A549 (cell line): ENCODE data around the gene PLAC1. TPM values are rescaled to one million over a fixed set of nuclear protein-coding genes. Genes with fewer than 3 reads are reported as not detected.

Source experiments
- ATAC-seq, 2 experiments: fragments of 200-7000 bp in 1 of 2; fragments of >200 bp in 1 of 2; cut with Nextera tagmentation in 1 of 2; cut with Tn5 transposase in 1 of 2; 3 replicates each; pipeline versions ENCODE4 v1.8.0 to v1.9.1; 2018 to 2020; ENCODE audit warnings: mild to moderate bottlenecking in 1 of 2, moderate library complexity in 1 of 2
- CTCF ChIA-PET: fragments of 300-600 bp; sonication (Branson Sonifier 250); formaldehyde crosslinking; extraction: SDS; loops from one replicate; lab custom pipeline; 2021; ENCODE audit warnings: antibody characterized with exemption, inconsistent platforms; lab: Yijun Ruan, JAX
- POLR2A ChIA-PET: fragments of 350-600 bp; formaldehyde crosslinking; extraction: SDS; loops from one replicate; lab custom pipeline; 2021; ENCODE audit warnings: antibody characterized with exemption, inconsistent platforms; lab: Yijun Ruan, JAX
- DNase-seq, 2 experiments: peaks; one replicate each; pipeline versions ENCODE4 v3.0.0 to v3.0.0-alpha.2; 2011 to 2016; ENCODE audit warnings: low read depth in 1 of 2, low spot score in 1 of 2
- FAIRE-seq: peaks from 2 replicates; lab custom pipeline; 2011; peaks lifted over from hg19 to GRCh38; lab: Jason Lieb, UNC
- H3K27ac ChIP-seq, 2 experiments: fragments of >200 bp; sonication (Bioruptor Twin); formaldehyde crosslinking; 3 replicates each; pipeline ENCODE4 v1.5.1; 2016 to 2017
- H3K4me1 ChIP-seq: fragments of >200 bp; sonication (Bioruptor Twin); formaldehyde crosslinking; 3 replicates; pipeline ENCODE4 v1.6.1; 2016
- H3K4me2 ChIP-seq: fragments of >200 bp; sonication (Bioruptor Twin); formaldehyde crosslinking; 3 replicates; pipeline ENCODE4 v1.6.1; 2016
- H3K4me3 ChIP-seq: fragments of >200 bp; sonication (Bioruptor Twin); formaldehyde crosslinking; 3 replicates; pipeline ENCODE4 v1.5.1; 2016
- H3K9me3 ChIP-seq: fragments of >200 bp; sonication (Bioruptor Twin); formaldehyde crosslinking; 3 replicates; pipeline ENCODE4 v1.6.1; 2016
- CHD2 ChIP-seq: fragments of 150-350 bp; IDR thresholded peaks from 2 replicates; pipeline ENCODE4 v1.6.1; 2014; ENCODE audit warnings: low read length; ENCODE audit not compliant: partially characterized antibody
- CHD4 ChIP-seq: fragments of 200-600 bp; sonication (generic); IDR thresholded peaks from 2 replicates; pipeline ENCODE4 v1.6.1; 2016; ENCODE audit warnings: antibody characterized with exemption, mild to moderate bottlenecking, borderline replicate concordance
- EHF ChIP-seq: fragments of 250-450 bp; sonication (Bioruptor Pico); IDR thresholded peaks from 2 replicates; pipeline ENCODE4 v1.5.0; 2020; ENCODE audit warnings: mild to moderate bottlenecking
- EHMT2 ChIP-seq: fragments of 200-600 bp; sonication (generic); IDR thresholded peaks from 2 replicates; pipeline ENCODE4 v1.6.1; 2016; ENCODE audit warnings: antibody characterized with exemption, low read depth, mild to moderate bottlenecking, moderate library complexity
- EP300 ChIP-seq, 2 experiments: fragments of >200 bp; sonication (Bioruptor Twin); formaldehyde crosslinking; IDR thresholded peaks; 2 replicates in 1 of 2; 3 replicates in 1 of 2; pipeline ENCODE4 v1.6.1; 2016 to 2017
- FOXS1 ChIP-seq: fragments of 250-450 bp; sonication (Bioruptor Pico); IDR thresholded peaks from 2 replicates; pipeline ENCODE4 v1.5.0; 2020; ENCODE audit warnings: mild to moderate bottlenecking, moderate library complexity
- HEYL ChIP-seq: fragments of 250-450 bp; sonication (Bioruptor Pico); IDR thresholded peaks from 2 replicates; pipeline ENCODE4 v1.8.0; 2021; ENCODE audit warnings: mild to moderate bottlenecking, moderate library complexity
- HOXB13 ChIP-seq: fragments of 250-450 bp; sonication (Bioruptor Pico); IDR thresholded peaks from 2 replicates; pipeline ENCODE4 v1.5.0; 2020; ENCODE audit warnings: low read depth, mild to moderate bottlenecking, moderate library complexity
- HOXB5 ChIP-seq: fragments of 250-450 bp; sonication (Bioruptor Pico); IDR thresholded peaks from 2 replicates; pipeline ENCODE4 v1.5.0; 2020; ENCODE audit warnings: mild to moderate bottlenecking, moderate library complexity
- JUN ChIP-seq, 2 experiments: fragments of >200 bp; sonication (Bioruptor Twin); formaldehyde crosslinking; IDR thresholded peaks; 2 replicates in 1 of 2; 3 replicates in 1 of 2; pipeline ENCODE4 v1.6.1; 2016 to 2017
- KDM1A ChIP-seq: fragments of 200-600 bp; sonication (generic); IDR thresholded peaks from 2 replicates; pipeline ENCODE4 v1.6.1; 2016; ENCODE audit warnings: low read depth, mild to moderate bottlenecking
- MAZ ChIP-seq: fragments of 150-350 bp; IDR thresholded peaks from 2 replicates; pipeline ENCODE4 v1.6.1; 2014; ENCODE audit warnings: antibody characterized with exemption, low read depth, low read length, borderline replicate concordance
- POLR2A ChIP-seq: IDR thresholded peaks from 2 replicates; pipeline ENCODE4 v1.6.1; 2012; ENCODE audit warnings: mild to moderate bottlenecking, low read length
- RARB ChIP-seq: fragments of 250-450 bp; sonication (Bioruptor Pico); IDR thresholded peaks from 2 replicates; pipeline ENCODE4 v1.8.0; 2021; ENCODE audit warnings: mild to moderate bottlenecking, moderate library complexity
- RFX5 ChIP-seq: fragments of 450-650 bp; IDR thresholded peaks from 2 replicates; pipeline ENCODE4 v1.7.1; 2014; ENCODE audit warnings: antibody characterized with exemption, mild to moderate bottlenecking, moderate library complexity
- RNF2 ChIP-seq: fragments of 200-600 bp; sonication (generic); IDR thresholded peaks from 2 replicates; pipeline ENCODE4 v1.6.1; 2016; ENCODE audit warnings: low read depth, mild to moderate bottlenecking, antibody characterized with exemption, moderate library complexity, borderline replicate concordance
- SMC3 ChIP-seq: fragments of >200 bp; sonication (Bioruptor Twin); formaldehyde crosslinking; IDR thresholded peaks from 3 replicates; pipeline ENCODE4 v1.6.1; 2018; ENCODE audit warnings: inconsistent platforms
- SREBF2 ChIP-seq: fragments of 450-650 bp; IDR thresholded peaks from 2 replicates; pipeline ENCODE4 v1.6.1; 2014; ENCODE audit warnings: mild to moderate bottlenecking, moderate library complexity
- TFCP2L1 ChIP-seq: fragments of 250-450 bp; sonication (Bioruptor Pico); IDR thresholded peaks from 2 replicates; pipeline ENCODE4 v1.5.0; 2021; ENCODE audit warnings: mild to moderate bottlenecking
- ZC3H11A ChIP-seq: fragments of 450-650 bp; IDR thresholded peaks from 2 replicates; pipeline ENCODE4 v1.6.1; 2014; ENCODE audit warnings: antibody characterized with exemption, mild to moderate bottlenecking
- ZFP36 ChIP-seq: fragments of 450-650 bp; IDR thresholded peaks from 2 replicates; pipeline ENCODE4 v1.6.1; 2014; ENCODE audit warnings: borderline replicate concordance; ENCODE audit not compliant: partially characterized antibody
- ZNF302 ChIP-seq: fragments of 250-450 bp; sonication (Bioruptor Pico); IDR thresholded peaks from 2 replicates; pipeline ENCODE4 v1.9.0; 2021; ENCODE audit warnings: inconsistent platforms, mild to moderate bottlenecking, moderate library complexity
- WGBS: methylation state at CpG from one replicate; pipeline ENCODE4 v1.1.6; 2017; ENCODE audit errors: missing lambda C conversion rate; 5-methylcytosine and 5-hydroxymethylcytosine counted together
- polyA plus RNA-seq, 4 experiments: library from polyadenylated mRNA; depleted of rRNA in 3 of 4; stranded (reverse); fragments of >200 nt; fragmentation: RNase III in 1 of 4; extraction: RNeasy Plus Mini Kit Qiagen cat#74134 plus additional on column Dnase treatment in 1 of 4; gene quantifications; 2 replicates in 3 of 4; 3 replicates in 1 of 4; pipeline ENCODE4 v1.2.3, GENCODE V29; 2011 to 2017
- TF ChIP-seq, protein P1 (sequence below): fragments of 250-450 bp; sonication (Bioruptor Pico); IDR thresholded peaks from 2 replicates; pipeline ENCODE4 v1.5.0; 2020; ENCODE audit warnings: low read depth, mild to moderate bottlenecking, moderate library complexity
- TF ChIP-seq, protein P2 (sequence below): fragments of 450-650 bp; IDR thresholded peaks from 2 replicates; pipeline ENCODE4 v1.6.1; 2014; ENCODE audit warnings: antibody characterized with exemption
- TF ChIP-seq, protein P3 (sequence below): fragments of 150-350 bp; IDR thresholded peaks from 2 replicates; pipeline ENCODE4 v1.6.1; 2014; ENCODE audit warnings: low read depth, mild to moderate bottlenecking, low read length
- TF ChIP-seq, protein P4 (sequence below): fragments of >200 bp; sonication (Bioruptor Twin); formaldehyde crosslinking; IDR thresholded peaks from 3 replicates; pipeline ENCODE4 v1.6.1; 2016

The PLAC1 gene
- polyA plus RNA-seq, 2 of the 4 experiments (the other 2 are of a cell fraction): 0.79 to 2.6 TPM

DNA sequence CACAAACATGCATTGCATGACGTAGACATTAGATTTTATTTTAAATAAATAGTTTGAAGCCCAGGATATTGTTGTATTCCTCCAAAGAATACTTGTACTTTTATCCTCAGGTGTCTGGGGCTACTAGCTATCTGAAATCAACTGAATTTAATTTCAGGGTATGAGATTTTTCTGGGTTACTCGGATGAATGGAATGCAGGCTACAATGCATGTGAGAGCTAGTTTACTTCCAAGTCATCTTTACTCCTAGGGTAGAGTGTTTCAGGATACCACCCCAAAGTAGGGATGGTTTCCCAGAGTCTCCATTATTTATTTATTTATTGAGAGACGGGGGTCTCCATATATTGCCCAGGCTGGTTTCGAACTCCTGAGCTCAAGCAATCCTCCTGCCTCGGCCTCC is 131.9 kb downstream of the PLAC1 start:
- Histone ChIP-seq H3K27ac (peak overlapping the region; percentile 49 to 75; a peak in 5 of 6 replicates), H3K4me3 (no peak overlapping the region), H3K9me3 (no peaks in the 10 kb centered on the region), H3K4me2 (peak overlapping the region; percentile 46; the same call in 2 of the 3 replicates), H3K4me1 (peaks cover 16% of the 10 kb centered on the region)
- WGBS: 88% methylated on average over 5 of the region's 5 CpGs
- CTCF ChIA-PET: interaction anchor here (0.5 to 1.6 kb wide), 4 partner anchors 10 to 227 kb away, joined by 3 to 6 read pairs (median 4); no protein-coding TSS in a partner anchor
- ATAC-seq (no peak), DNase-seq (no peak), FAIRE-seq (no peak)
- POLR2A ChIA-PET: interaction anchor here (1.4 kb wide), 1 partner anchor 15 kb away, joined by 3 read pairs; no protein-coding TSS in a partner anchor
- no peak for TF ChIP-seq SMC3
- TF ChIP-seq, protein P1, sequence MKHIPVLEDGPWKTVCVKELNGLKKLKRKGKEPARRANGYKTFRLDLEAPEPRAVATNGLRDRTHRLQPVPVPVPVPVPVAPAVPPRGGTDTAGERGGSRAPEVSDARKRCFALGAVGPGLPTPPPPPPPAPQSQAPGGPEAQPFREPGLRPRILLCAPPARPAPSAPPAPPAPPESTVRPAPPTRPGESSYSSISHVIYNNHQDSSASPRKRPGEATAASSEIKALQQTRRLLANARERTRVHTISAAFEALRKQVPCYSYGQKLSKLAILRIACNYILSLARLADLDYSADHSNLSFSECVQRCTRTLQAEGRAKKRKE (CRISPR knock-in tag): no peak
- TF ChIP-seq HOXB13: no peak
- no peak for TF ChIP-seq JUN (IDR thresholded peaks at IDR 0.05)
- no peak for TF ChIP-seq ZFP36
- no peak for TF ChIP-seq EHMT2
- no peak for TF ChIP-seq CHD2
- TF ChIP-seq SREBF2: no peak
- no peak for TF ChIP-seq TFCP2L1
- TF ChIP-seq HOXB5 (CRISPR knock-in tag): no peak
- no peak for TF ChIP-seq HEYL (CRISPR knock-in tag)
- no peak for TF ChIP-seq RARB (CRISPR knock-in tag)
- TF ChIP-seq CHD4: no peak

DNA sequence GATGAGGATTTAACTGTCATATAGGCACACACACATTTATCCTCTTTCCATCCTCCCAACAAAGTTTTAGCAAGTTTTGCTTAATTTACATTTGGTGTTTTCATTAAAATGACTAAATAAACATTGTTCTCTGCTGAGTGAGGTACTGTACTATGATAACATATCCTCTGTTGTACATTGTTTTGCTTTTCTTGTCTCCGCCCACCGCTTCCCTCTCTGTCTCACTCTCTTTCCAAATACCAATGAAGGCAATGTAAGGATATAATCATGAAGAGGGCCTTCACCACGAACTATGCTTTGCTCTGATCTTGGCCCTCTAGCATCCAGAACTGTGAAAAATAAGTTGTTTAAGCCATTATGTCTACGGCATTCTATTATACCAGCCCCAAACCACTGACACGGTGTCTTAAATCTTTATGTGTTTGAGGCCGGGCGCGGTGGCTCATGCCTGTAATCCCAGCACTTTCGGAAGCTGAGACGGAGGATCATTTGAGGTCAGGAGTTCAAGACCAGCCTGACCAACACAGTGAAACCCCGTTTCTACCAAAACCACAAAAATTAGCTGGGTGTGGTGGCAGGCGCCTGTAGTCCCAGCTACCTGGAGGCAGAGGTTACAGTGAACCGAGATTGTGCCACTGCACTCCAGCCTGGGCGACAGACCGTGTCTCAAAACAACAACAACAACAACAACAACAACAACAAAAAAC is 133.0 kb downstream of the PLAC1 start:
- 90% methylated on average over 15 of the region's 15 CpGs for WGBS
- CTCF ChIA-PET: no interaction called here
- Histone ChIP-seq H3K27ac (peak overlapping the region; percentile 11 to 68; a peak in 4 of 6 replicates), H3K4me2 (no peak overlapping the region), H3K9me3 (no peaks in the 10 kb centered on the region), H3K4me3 (no peak overlapping the region), H3K4me1 (peaks cover 24% of the 10 kb centered on the region)
- ATAC-seq (no peak), DNase-seq (no peak), FAIRE-seq (peak; percentile 13)
- TF ChIP-seq, protein P2, sequence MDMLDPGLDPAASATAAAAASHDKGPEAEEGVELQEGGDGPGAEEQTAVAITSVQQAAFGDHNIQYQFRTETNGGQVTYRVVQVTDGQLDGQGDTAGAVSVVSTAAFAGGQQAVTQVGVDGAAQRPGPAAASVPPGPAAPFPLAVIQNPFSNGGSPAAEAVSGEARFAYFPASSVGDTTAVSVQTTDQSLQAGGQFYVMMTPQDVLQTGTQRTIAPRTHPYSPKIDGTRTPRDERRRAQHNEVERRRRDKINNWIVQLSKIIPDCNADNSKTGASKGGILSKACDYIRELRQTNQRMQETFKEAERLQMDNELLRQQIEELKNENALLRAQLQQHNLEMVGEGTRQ: no peak
- TF ChIP-seq JUN (IDR thresholded peaks at IDR 0.05): no peak
- TF ChIP-seq, protein P3, sequence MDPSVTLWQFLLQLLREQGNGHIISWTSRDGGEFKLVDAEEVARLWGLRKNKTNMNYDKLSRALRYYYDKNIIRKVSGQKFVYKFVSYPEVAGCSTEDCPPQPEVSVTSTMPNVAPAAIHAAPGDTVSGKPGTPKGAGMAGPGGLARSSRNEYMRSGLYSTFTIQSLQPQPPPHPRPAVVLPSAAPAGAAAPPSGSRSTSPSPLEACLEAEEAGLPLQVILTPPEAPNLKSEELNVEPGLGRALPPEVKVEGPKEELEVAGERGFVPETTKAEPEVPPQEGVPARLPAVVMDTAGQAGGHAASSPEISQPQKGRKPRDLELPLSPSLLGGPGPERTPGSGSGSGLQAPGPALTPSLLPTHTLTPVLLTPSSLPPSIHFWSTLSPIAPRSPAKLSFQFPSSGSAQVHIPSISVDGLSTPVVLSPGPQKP: no peak
- TF ChIP-seq CHD4: no peak
- no peak for TF ChIP-seq POLR2A
- no peak for TF ChIP-seq ZC3H11A
- TF ChIP-seq KDM1A: no peak
- no peak for TF ChIP-seq RNF2
- POLR2A ChIA-PET: no interaction called here

DNA sequence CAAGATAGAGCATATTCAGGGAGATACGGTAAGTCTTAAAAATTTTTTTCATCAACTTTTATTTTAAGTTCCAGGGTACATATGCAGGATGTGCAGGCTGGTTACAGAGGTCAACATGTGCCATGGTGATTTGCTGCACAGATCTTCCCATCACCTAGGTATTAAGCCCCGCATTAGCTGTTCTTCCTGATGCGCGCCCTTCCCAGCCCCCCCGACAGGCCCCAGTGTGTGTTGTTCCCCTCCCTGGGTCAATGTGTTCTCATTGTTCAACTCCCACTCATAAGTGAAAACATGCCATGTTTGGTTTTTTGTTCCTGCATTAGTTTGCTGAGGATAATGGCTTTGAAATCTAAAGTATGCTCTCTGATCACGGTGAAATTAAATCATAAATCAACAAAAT is 134.1 kb downstream of the PLAC1 start:
- POLR2A ChIA-PET: no interaction called here
- WGBS: 97% methylated on average over 6 of the region's 6 CpGs
- no peak for ATAC-seq
- H3K9me3 ChIP-seq: no peaks in the 10 kb centered on the region
- no peak overlapping the region for H3K4me2 ChIP-seq
- H3K27ac ChIP-seq: peak overlapping the region; percentile 11 to 56; a peak in 3 of 6 replicates
- no peak for FAIRE-seq
- DNase-seq: no peak
- TF ChIP-seq SREBF2: no peak
- TF ChIP-seq, protein P3: no peak
- no peak for TF ChIP-seq FOXS1 (CRISPR knock-in tag)
- TF ChIP-seq EP300 (IDR thresholded peaks at IDR 0.05): no peak
- TF ChIP-seq, protein P4, sequence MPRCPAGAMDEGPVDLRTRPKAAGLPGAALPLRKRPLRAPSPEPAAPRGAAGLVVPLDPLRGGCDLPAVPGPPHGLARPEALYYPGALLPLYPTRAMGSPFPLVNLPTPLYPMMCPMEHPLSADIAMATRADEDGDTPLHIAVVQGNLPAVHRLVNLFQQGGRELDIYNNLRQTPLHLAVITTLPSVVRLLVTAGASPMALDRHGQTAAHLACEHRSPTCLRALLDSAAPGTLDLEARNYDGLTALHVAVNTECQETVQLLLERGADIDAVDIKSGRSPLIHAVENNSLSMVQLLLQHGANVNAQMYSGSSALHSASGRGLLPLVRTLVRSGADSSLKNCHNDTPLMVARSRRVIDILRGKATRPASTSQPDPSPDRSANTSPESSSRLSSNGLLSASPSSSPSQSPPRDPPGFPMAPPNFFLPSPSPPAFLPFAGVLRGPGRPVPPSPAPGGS: no peak
- no peak for TF ChIP-seq RFX5
- TF ChIP-seq EHF: no peak
- TF ChIP-seq EHMT2: no peak
- TF ChIP-seq MAZ: no peak
- no peak for TF ChIP-seq KDM1A
- TF ChIP-seq ZNF302 (CRISPR knock-in tag): no peak
- TF ChIP-seq, all 56 proteins: peak for 0
- no peak overlapping the region for H3K4me3 ChIP-seq
- H3K4me1 ChIP-seq: peaks cover 24% of the 10 kb centered on the region
- CTCF ChIA-PET: interaction anchor here (6.0 kb wide), 1 partner anchor 228 kb away, joined by 77 read pairs; no protein-coding TSS in a partner anchor
